Measurements from ENCODE around the gene C3orf38. TPM values are rescaled to one million over a fixed set of nuclear protein-coding genes. Genes with fewer than 3 reads are reported as not detected.
"Not testable (repeated sequence)": the region's sequence is repeated elsewhere in the genome, so short reads cannot be mapped to it uniquely, and the experiment has no call there.

C3orf38 gene
- 22.6 TPM for total RNA-seq
- long read RNA-seq, transcript C3orf38-201 (3 exons, 2,633 nt): major isoform, 26 of 38 reads
- long read RNA-seq, partial matches to known transcripts: 0 of 38 reads
- long read RNA-seq, other reads (novel, unspliced or antisense): 12 of 38 reads

DNA sequence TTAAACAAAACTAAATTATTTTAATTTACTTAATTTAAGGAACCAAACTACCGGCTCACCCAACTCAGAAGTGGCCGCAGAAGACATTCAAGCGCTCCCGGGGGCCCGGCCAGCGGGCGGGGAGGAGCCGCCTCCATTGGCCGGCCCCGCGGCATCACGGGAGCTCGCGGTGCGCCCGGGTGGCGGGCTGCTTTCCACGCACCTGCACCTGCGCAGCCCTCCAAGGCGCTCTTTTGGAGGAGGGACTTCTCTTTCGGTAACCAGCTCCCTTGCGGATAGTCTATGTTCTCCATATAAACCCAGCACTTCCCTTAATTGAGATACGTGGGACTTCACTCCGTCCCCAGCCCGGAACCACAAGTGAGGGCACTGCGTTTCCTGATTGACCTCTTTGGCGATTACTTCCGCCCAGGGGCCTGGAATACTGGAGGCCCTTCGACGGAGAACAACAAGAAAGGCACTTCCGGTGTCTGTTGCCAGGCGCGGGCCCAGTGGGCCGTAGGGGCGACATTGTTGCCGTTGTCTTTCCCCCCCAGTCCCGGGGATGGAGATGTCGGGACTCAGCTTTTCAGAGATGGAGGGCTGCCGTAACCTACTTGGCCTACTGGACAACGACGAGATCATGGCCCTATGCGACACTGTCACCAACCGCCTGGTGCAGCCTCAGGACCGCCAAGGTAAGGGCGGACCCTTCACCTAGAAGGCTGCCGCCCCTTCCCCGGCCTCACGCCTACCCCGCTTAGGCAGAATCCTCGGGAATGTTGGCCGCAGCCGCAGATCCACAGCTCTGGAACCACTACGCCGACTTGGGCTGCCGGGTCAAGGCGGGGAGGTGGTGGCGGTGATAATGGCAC, at the start of gene C3orf38:
TSS of gene C3orf38 (plus strand) at position 451 of the 854 bp plus-strand sequence. CDS start at position 545, 94 bp downstream.
- peak; percentile 93 for DNase-seq (ENCODE audit: low spot score)

DNA sequence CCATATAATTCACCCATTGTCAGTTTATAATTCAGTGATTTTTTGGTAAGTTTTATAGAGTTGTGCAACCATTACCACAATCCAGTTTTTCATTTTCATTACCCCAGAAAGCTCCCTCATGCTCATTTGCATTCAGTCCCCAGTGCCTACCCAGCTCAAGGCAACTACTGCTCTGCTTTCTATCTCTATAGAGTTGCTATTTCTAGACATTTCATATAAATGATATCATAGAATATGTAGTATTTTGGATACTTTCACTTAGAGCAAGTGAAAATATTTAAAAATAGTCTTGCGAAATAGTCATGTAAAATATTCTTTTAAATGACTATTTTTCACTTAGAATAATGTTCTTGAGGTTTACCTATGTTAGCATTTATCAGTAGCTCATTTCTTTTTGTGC, 48.6 kb upstream of the C3orf38 start:
- no peak for DNase-seq (ENCODE audit: low spot score)

DNA sequence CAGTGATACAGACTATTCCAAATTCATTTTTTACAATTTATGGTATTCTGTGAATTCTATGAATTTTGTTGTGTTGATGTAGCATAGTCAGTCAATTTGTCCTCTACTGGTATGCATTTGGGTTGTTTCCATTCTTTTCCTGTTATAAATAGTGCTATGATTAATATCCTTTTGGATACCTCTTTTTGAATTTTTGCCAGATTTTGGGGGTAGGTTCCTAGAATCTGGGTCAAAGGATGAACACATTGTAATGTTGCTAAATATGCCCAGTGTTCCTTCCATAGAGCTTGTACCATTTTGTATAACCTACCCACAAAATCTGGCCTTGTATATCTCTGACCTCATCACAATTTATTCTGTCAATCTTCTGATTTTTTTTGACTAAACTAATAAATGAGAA, 44.4 kb upstream of the C3orf38 start:
- DNase-seq (ENCODE audit: low spot score): no peak

DNA sequence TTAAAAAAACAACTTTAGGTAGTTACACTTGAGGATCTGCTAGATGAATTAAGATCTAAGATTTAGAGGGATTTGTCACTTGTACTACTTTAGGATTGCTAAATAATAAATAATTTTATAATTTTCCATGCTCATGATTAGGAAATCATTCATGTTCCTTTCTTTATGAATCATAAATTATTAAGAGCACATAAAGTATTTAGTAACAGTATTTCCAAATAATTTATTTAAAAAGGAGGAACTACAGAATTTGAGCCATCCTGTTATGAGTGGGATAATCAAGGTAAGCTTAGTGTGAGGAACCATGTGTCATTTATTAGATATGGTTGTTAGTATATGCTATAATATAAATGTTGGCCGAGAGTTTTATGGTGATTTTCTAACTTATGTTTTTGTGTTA, 37.5 kb upstream of the C3orf38 start:
- DNase-seq (ENCODE audit: low spot score): no peak

DNA sequence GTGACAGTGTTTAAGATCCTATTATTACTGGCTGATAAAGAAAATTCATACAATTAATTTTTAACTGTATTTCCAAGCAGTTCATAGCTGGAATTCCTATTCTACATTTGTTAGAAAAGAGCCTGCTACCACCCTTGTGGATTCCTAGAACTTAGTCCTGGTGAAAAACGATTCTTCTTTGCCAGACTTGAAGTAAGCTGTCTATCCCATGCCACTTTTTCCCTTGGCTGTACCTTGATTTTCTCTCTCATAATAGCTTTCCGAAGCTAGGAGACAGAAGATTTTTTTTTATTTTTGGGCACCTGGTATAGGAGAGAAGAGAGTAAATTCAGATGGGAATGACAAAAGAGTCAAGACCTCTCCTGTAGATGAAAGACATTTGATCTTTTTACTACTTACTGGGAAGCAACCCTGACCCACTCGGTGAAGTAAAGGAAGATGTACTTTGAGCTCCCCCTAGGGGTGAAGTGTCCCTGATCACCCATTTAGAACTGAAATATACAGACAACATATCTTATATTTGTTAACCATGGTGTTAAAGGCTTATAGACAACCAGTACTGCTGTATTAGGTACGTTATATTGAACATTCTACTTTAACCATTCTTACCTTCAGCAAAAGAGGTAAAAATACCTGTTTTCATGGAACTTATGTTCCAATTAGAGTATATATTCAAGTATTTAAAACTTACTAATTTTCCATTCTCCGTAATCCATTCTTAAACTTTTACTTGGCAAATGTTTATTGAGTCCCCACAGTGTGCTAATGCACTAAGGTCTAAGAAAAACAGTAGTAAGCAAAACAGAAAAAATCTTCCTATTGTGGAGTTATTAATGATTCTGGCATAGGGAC, 36.2 kb upstream of the C3orf38 start:
- no peak for DNase-seq (ENCODE audit: low spot score)

DNA sequence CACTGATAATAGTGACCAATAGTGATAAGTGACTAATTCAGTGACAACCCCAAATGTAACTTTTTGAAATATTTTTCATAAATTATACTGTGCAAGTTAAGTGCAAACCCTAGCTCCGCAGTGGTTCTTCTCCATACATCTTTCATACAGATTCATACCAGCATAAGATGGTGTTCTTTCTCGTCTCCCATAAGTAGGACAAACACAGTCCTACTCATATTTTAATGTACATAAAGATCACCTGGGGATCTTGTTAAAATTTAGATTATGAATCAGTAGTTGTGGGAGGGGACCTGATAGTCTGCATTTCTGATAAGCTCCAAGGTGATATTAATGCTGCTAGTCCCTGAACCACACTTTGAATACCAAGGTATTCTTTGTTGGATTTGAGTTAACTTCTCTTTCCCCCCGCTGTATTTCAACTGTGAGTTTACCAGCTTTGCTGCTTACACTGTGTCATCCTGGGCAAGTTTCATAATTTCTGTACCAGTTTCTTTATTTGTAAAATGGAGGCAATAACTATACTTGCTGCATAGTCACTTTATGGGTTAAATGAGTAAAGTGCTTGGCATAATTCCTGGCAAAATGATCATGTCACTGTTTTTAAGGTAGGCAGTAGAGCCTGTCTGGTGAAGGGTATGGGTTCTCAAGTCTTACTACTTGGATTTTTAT, 34.7 kb upstream of the C3orf38 start:
- DNase-seq (ENCODE audit: low spot score): no peak

DNA sequence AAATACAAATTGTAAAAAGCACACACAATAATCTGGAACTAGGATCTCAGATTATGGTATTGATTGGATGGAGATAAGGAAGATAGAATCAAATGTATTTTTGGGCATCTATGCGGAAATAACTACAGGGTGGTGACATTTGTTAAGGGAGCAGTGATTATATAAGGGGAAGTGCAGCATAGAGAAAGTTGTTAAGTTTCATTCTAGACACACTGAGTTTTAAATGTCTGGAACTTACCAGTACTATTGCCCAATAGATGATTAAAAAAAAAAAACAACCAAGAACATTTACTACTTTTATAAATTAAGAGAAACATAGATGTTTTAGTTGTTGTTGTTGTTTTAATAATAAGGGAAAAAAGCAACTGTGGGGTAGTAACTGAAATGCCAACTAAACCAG, 32.1 kb upstream of the C3orf38 start:
- no peak for DNase-seq (ENCODE audit: low spot score)

DNA sequence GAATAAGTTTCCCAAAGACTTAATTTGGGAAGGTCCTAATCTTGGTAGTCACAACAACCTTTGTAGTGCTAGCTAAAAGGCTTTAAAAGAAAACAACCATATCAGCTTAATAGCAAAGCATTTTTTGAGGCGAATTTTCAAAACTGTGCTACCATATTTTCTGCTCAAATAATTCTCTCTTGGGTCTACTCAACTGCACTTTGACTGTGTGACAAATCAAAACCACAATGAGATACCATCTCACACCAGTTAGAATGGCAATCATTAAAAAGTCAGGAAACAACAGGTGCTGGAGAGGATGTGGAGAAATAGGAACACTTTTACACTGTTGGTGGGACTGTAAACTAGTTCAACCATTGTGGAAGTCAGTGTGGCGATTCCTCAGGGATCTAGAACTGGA, 31.2 kb upstream of the C3orf38 start:
- not testable (repeated sequence) for DNase-seq (ENCODE audit: low spot score)

DNA sequence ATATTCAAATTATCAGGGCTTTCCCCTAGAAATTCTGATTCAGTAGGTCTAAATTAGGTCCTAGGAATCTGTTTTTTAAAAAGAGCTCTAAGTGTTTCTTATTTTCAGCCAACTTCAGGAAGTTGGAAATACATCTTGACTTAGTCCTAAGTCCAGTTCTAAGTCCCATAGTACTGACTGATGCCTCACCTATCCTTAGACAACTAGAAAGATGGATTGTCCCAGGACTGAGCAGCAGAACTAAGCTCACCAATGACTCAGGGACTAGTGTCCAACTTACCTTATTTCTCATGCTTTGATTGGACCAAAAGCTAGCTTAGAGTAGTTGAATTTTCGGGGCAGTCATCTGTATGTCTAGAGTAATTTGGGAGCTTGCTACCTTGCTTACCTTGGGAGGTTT, 26.2 kb upstream of the C3orf38 start:
- DNase-seq (ENCODE audit: low spot score): no peak

DNA sequence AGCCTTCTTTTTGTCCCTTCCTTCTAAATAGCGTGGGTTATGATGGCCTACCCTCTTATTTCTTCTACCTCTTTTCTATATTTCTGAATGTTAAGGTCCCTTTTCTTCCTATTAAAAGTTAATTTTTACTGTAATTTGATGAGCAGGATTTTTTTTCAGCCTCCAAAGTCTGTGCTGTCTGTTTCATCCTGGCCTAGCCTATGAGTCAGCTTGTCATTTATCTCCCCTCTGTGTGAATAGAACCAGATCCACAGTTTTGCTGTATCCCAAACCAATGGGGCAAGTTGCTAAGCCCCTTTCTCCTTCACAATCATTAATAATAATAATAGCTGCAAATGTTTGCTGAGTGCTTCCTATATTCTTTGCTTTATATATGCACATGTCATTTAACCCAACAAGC, 18.1 kb upstream of the C3orf38 start:
- no peak for DNase-seq (ENCODE audit: low spot score)

DNA sequence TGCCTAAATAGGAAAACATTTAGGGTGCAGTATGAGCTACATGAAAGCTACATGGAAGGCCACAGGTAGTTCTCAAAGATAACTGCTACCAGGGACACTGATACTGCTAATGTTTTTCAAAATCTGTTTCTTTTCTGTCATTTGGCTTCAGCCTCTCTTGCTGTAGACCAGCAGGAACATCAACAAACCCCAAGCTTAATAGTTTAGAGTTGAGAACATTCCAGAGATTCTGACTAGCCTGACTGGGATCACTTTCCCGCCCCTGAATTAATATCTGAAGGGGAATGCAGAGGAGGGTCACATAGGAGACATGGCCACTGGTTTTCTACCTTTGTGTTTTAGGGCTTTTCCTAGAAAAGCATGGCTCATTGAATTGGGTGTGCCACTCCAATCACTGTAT, 16.9 kb upstream of the C3orf38 start:
- no peak for DNase-seq (ENCODE audit: low spot score)

DNA sequence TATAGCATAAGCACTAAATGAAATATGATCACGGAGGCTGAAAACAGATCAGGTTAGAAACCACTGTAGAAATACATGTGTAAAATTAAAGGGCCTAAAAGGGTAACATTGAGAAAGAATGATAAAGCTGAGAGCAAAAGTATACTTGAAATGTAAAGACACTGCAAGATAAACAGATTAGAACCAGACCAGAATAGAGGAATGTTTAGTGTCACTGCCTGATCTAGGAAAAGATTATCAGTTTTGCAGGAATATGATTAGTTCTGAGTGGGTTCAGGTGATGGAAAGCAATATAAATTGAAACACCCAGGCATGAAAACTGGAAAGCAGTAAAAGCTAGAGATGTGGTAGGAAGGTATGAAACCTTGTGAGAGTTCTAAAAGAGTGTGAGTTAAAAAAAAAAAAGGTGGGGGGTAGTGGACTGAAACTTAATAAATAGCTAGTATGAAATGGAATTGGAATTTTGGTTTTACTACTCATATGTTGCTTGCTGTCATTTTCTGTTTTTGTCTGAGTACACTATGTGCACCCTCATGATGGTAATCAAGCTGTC, 16.0 kb upstream of the C3orf38 start:
- no peak for DNase-seq (ENCODE audit: low spot score)

DNA sequence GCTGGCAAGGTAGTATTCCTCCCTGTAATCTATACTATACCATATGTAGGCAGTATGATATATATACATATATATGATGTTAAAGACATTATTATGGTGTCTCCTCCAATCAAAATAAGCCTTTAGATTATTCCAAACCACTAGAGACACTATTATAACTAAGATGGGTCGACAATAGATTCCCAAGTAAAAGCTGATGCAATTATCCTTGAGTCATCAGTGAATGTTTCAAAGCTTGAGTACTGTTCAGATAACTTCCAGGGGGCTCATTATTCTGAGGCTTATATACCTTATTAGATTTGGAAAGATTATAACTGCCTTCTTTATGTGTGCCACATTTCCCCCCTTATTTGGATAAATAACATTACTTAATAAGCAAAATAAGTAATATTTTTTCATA, 11.9 kb upstream of the C3orf38 start:
- DNase-seq (ENCODE audit: low spot score): no peak

DNA sequence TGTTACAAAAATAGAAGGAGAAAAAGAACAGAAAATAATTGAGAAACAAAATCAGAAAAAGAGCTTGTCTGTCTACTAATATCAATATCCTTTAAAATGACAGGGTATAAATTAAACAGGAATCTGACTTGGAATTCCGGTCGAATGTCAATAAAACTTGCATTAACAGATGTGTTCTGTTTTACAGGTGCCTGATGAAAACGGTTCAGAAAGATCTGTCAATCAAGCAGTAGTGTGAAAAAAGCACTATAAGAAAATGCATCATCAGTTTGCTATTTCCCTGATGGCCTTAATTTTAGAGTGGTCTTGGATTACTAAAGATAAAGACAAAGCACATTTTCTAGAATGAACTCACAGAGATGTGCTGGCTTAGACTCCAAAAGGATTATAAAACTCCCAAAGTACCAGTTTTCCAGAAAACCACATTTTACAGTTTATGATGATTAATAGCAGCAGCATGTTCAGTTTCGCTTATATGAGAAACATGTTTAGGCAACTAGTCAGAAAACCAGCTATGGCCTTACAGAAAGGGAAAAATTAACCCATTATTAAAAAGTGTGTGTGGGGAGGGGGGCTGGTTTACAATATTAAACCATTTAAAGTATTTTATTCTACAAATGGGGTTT, 8.2 kb upstream of the C3orf38 start:
- DNase-seq (ENCODE audit: low spot score): no peak

DNA sequence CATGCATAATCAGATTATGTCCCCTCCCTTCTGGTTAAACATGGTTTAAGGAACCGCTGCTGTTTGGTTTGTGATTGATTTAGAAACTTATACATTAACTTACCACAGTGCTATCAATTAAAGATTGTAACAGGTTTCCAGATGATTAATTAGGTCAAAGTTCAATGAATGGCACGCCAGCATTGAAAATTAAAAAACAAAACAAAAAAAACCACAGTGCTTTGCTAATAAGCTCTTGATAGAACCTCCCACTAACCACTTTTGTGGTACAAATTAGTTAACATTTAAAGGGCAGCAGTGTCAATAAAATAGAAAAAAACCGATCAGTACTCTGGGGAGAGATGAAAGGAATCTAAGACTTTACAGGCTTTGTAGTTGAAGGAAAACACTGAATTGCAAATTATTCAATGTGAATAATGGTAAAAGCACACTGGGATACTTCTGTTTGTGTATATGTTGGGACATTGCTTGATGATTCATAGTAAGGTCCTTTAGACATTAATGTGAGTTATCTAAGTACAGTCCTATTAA, 7.6 kb upstream of the C3orf38 start:
- DNase-seq (ENCODE audit: low spot score): no peak

DNA sequence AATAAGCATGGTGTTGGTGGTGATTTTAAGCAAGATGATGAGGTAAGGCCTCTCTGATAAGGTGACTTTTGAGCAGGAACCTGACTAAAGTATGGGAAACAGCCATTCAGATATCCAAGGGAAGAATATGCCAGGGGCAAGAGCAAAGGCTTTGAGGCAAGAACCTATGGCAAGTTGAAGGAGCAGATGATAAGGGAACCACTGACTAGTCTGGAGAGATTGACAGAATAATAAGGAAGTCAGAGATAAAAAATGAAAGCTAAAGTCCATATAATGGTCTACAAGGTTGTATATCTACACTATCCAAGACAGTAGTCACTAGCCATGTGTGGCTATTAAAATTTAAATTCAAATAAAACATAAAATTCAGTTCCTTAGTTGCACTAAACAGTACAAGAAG, 2.5 kb upstream of the C3orf38 start:
- no peak for DNase-seq (ENCODE audit: low spot score)

DNA sequence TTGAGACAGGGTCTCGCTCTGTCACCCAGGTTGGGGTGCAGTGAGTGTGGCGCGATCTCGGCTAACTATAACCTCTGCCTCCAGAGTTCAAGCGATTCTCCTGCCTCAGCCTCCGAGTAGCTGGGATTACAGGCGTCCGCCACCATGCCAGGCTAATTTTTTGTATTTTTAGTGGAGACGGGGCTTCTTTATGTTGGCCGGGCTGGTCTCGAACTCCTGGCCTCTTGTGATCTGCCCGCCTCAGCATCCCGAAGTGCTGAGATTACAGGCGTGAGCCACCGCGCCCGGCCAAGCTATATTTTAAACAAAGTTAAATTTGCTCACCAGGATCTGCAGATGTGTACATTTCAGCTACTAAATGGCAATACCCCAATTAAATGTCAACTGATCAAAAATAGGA, 1.1 kb upstream of the C3orf38 start:
- DNase-seq (ENCODE audit: low spot score): no peak

DNA sequence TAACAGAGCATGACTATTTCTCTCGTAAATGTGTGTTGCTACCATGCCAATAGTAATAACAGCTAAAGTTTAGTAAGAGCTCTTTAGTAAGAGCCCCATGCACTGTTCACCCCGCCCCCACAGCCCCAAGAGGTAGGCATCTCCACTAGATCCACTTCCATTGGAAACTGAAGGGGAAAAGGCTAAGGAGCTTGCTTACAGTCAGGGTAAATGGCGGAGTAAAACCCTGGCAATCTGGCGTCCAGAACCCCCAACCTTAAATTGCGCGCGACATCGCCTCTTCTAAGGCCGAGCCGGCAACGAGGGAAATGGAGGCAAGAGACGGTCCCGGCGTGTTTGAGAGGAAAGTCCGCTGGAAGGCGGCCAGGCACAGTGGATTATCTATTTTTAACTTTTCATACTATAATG, 654 bp upstream of the C3orf38 start:
- DNase-seq (ENCODE audit: low spot score): no peak

DNA sequence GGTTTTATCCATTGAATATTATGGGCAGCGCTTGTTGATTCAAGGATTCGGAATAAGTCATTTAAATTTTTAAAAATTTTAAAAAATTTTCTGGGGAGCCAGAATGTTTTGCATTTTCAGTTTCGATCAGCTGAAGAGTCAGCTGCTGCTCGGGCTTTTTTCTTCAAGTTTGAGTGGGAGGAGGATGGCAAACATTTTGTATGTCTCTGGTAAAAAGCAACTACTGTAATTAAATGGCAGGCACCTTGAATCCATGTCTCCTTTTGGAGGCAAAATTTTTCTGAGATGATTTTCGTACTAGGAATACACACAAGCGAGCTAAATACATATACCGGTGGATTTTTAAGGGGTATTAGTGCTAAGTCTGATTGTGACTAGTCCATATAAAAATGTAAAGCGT, 612 bp downstream of the C3orf38 start:
- DNase-seq (ENCODE audit: low spot score): no peak

DNA sequence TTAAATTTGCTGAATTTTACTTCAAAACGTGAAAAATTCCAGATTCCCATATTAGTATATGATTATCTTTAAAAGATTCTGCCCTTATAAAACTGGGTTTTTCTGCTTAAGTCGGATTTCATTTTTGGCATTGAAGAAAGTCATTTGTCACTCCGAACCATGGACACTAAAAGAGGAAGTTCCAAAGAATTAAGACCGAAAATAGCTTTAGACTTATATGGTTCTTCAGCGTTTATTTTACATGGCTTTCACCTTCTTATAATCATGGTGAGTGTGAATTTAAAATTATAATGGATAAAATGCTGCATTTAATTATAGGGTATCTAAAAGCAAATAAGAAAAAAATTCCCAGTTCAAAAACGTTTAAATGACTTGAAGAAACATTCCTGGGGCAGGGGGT, 1.0 kb downstream of the C3orf38 start:
- DNase-seq (ENCODE audit: low spot score): no peak

DNA sequence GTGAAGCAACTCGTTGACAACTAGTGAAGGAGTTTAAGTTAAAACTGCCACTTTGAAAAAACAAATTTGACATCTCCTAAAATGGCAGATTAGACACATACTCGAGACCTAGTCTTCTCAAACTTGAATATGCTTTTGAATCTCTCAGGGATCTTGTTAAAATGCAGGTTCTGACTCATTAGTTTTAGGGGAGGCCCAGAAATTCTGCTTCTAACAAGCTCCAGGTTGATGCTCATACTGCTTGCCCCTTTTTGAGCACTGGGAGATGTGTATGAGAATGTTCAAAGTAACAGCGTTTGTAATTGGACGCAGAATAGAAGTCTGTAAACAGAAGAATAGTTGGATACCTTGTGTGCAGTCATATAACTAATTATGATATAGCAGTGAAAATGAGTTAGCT, 1.6 kb downstream of the C3orf38 start:
- DNase-seq (ENCODE audit: low spot score): no peak

All from mesenteric fat pad (tissue), 1 donor.